A549 treated with AZD9567 at 1 μM for 4 hours (cell line): ENCODE data around the gene OR2A7. TPM values are rescaled to one million over a fixed set of nuclear protein-coding genes. Genes with fewer than 3 reads are reported as not detected.

Experiments
- total RNA-seq: library from RNA; stranded (reverse); fragments of 200-300 nt; extraction: Qiagen RNA extraction; gene quantifications from 5 replicates; pipeline ENCODE4 v1.2.3, GENCODE V29; 2022; ENCODE audit not compliant: insufficient read depth

OR2A7 gene
- total RNA-seq = not detected in 5 replicates

GRCh38 chr7:144264692-144265091 lies at the start of gene OR2A7:
Gene OR2A7 (minus strand): TSS chr7:144264792. CDS start chr7:144259628, 5,164 bp downstream.

GRCh38 chr7:144311872-144312469 lies 47.4 kb upstream of the OR2A7 start, which contains the start of gene OR2A1:
Gene OR2A1 (plus strand): TSS chr7:144312419. CDS start chr7:144318125, 5,706 bp downstream.

GRCh38 chr7:144269188-144269587 lies 4.6 kb upstream of the OR2A7 start, which contains the start of gene CTAGE8:
Gene CTAGE8 (minus strand): TSS chr7:144269288. CDS start chr7:144269250, 38 bp downstream.

GRCh38 chr7:144239365-144239764 lies 25.2 kb downstream of the OR2A7 start, which contains the start of gene OR2A42:
Gene OR2A42 (minus strand): TSS chr7:144239605. CDS start chr7:144232843, 6,762 bp downstream.

Other genes starting within 250 kb of the OR2A7 start
- not detected in 5 replicates for gene OR2A5, start 215.8 kb downstream of the OR2A7 start, total RNA-seq
- gene OR2A25, start 195.0 kb downstream of the OR2A7 start, total RNA-seq = not detected in 5 replicates
- not detected in 5 replicates for gene OR2A12, start 178.5 kb downstream of the OR2A7 start, total RNA-seq
- gene OR2A2, start 155.2 kb downstream of the OR2A7 start, total RNA-seq = not detected in 5 replicates
- not detected in 5 replicates for gene OR2A14, start 141.6 kb downstream of the OR2A7 start, total RNA-seq
- gene CTAGE4, start 81.3 kb downstream of the OR2A7 start, total RNA-seq = 0.02 to 0.03 TPM in 2 of 5 replicates, not detected in the others
- 0.27 to 0.53 TPM (median 0.39 TPM) in 4 of 5 replicates, not detected in the other for gene ARHGEF35, start 69.0 kb downstream of the OR2A7 start, total RNA-seq
- gene OR2A42, start 25.2 kb downstream of the OR2A7 start, total RNA-seq = not detected in 5 replicates
- gene CTAGE8, start 4.5 kb upstream of the OR2A7 start, total RNA-seq = 0.02 TPM in 1 of 5 replicates, not detected in the others
- gene OR2A1, start 47.6 kb upstream of the OR2A7 start, total RNA-seq = not detected in 5 replicates
- 2.1 to 3.5 TPM (median 2.2 TPM) in 5 replicates for gene ARHGEF5, start 90.6 kb upstream of the OR2A7 start, total RNA-seq
- not detected in 5 replicates for gene NOBOX, start 138.9 kb upstream of the OR2A7 start, total RNA-seq